CD14-positive monocyte (primary cell): Measurements from ENCODE around the gene NOP16. TPM values are rescaled to one million over a fixed set of nuclear protein-coding genes. Genes with fewer than 3 reads are reported as not detected.

Source experiments
- DNase-seq, 3 donors: peaks; one replicate each; pipeline ENCODE4 v3.0.0-alpha.2; 2011 to 2022
- H2AFZ ChIP-seq: 2 replicates; pipeline ENCODE4 v1.6.0; 2012; ENCODE audit warnings: mild to moderate bottlenecking, low read depth, low read length, inconsistent platforms; ENCODE audit not compliant: insufficient read depth, poor library complexity, severe bottlenecking
- H3K27ac ChIP-seq, 2 donors: 1 replicate in 1 of 2; 2 replicates in 1 of 2; pipeline ENCODE4 v1.5.1; 2012 to 2013; ENCODE audit warnings: low read length in 2 of 2, control low read depth in 1 of 2, inconsistent platforms in 1 of 2, low read depth in 1 of 2, mild to moderate bottlenecking in 1 of 2
- H3K27me3 ChIP-seq, 2 donors: one replicate each; pipeline versions ENCODE4 v1.6.0 to v1.6.1; 2011 to 2013; ENCODE audit warnings: low read length in 2 of 2; ENCODE audit not compliant: control insufficient read depth in 2 of 2, insufficient read depth in 2 of 2
- H3K36me3 ChIP-seq, 2 donors: replicated peaks in 1 of 2; 1 replicate in 1 of 2; 2 replicates in 1 of 2; pipeline versions ENCODE4 v1.5.1 to v1.6.1; 2012 to 2013; ENCODE audit warnings: low read length in 2 of 2, control low read depth in 1 of 2, inconsistent platforms in 1 of 2, mild to moderate bottlenecking in 1 of 2; ENCODE audit not compliant: insufficient read depth in 2 of 2, control insufficient read depth in 1 of 2
- H3K4me1 ChIP-seq, 2 donors: 1 replicate in 1 of 2; 2 replicates in 1 of 2; pipeline versions ENCODE4 v1.5.1 to v1.6.1; 2012 to 2013; ENCODE audit warnings: low read length in 2 of 2, control low read depth in 1 of 2, inconsistent platforms in 1 of 2, mild to moderate bottlenecking in 1 of 2, moderate library complexity in 1 of 2; ENCODE audit not compliant: insufficient read depth in 2 of 2, control insufficient read depth in 1 of 2
- H3K4me2 ChIP-seq: replicated peaks from 2 replicates; pipeline ENCODE3; 2012; ENCODE audit warnings: low read length, moderate library complexity, mild to moderate bottlenecking; ENCODE audit not compliant: poor library complexity, severe bottlenecking; ENCODE audit errors: extremely low read depth
- H3K4me3 ChIP-seq, 3 experiments: fragments of 200-600 bp in 1 of 3; sonication (generic) in 1 of 3; replicated peaks in 1 of 3; 1 replicate in 2 of 3; 2 replicates in 1 of 3; pipeline ENCODE4 v1.5.1; 2011 to 2013; ENCODE audit warnings: low read length in 3 of 3, mild to moderate bottlenecking in 3 of 3, control low read depth in 2 of 3, low read depth in 2 of 3, inconsistent platforms in 1 of 3, moderate library complexity in 1 of 3
- H3K79me2 ChIP-seq: 2 replicates; pipeline ENCODE4 v1.6.0; 2012; ENCODE audit warnings: mild to moderate bottlenecking, control low read depth, inconsistent platforms, low read length, moderate library complexity; ENCODE audit not compliant: insufficient read depth
- H3K9ac ChIP-seq: 2 replicates; pipeline ENCODE4 v1.6.0; 2017; ENCODE audit warnings: low read length, mild to moderate bottlenecking; ENCODE audit not compliant: insufficient read depth, poor library complexity, severe bottlenecking
- H3K9me3 ChIP-seq, 2 donors: replicated peaks in 1 of 2; 1 replicate in 1 of 2; 2 replicates in 1 of 2; pipeline versions ENCODE4 v1.5.1 to v1.6.1; 2012 to 2013; ENCODE audit warnings: low read length in 2 of 2, control low read depth in 1 of 2; ENCODE audit not compliant: control insufficient read depth in 1 of 2, insufficient read depth in 1 of 2
- H4K20me1 ChIP-seq: 2 replicates; pipeline ENCODE4 v1.6.0; 2012; ENCODE audit warnings: mild to moderate bottlenecking, low read length, control low read depth, moderate library complexity; ENCODE audit not compliant: insufficient read depth
- H3K27ac Mint-ChIP-seq, 7 donors: one replicate each; pipeline ENCODE4 v1.8.0; 2020; ENCODE audit warnings: mild to moderate bottlenecking in 7 of 7, mixed read lengths in 7 of 7, moderate library complexity in 6 of 7, inconsistent platforms in 2 of 7
- H3K27me3 Mint-ChIP-seq, 3 donors: one replicate each; pipeline ENCODE4 v1.8.0; 2021 to 2022; ENCODE audit warnings: low read depth in 3 of 3, mild to moderate bottlenecking in 3 of 3, mixed read lengths in 3 of 3, moderate library complexity in 3 of 3, inconsistent platforms in 1 of 3
- H3K36me3 Mint-ChIP-seq, 2 donors: one replicate each; pipeline ENCODE4 v1.8.0; 2020; ENCODE audit warnings: mixed read lengths in 2 of 2, inconsistent platforms in 1 of 2, mild to moderate bottlenecking in 1 of 2
- H3K4me1 Mint-ChIP-seq: one replicate; pipeline ENCODE4 v1.8.0; 2020; ENCODE audit warnings: mild to moderate bottlenecking, mixed read lengths
- H3K4me3 Mint-ChIP-seq, 2 donors: one replicate each; pipeline ENCODE4 v1.8.0; 2020; ENCODE audit warnings: mild to moderate bottlenecking in 2 of 2, mixed read lengths in 2 of 2, moderate library complexity in 1 of 2
- H3K9me3 Mint-ChIP-seq, 7 donors: one replicate each; pipeline ENCODE4 v1.8.0; 2020 to 2022; ENCODE audit warnings: mixed read lengths in 7 of 7, mild to moderate bottlenecking in 6 of 7, moderate library complexity in 6 of 7, inconsistent platforms in 2 of 7
- CTCF ChIP-seq: fragments of 200-600 bp; IDR thresholded peaks from one replicate; pipeline ENCODE4 v1.8.0; 2022; ENCODE audit warnings: antibody characterized with exemption, mild to moderate bottlenecking
- WGBS: methylation state at CpG from one replicate; pipeline ENCODE4 v1.1.5; 2013; ENCODE audit warnings: missing lambda C conversion rate; ENCODE audit not compliant: insufficient coverage; 5-methylcytosine and 5-hydroxymethylcytosine counted together
- intact Hi-C, 2 donors: fragments of 100-400 bp; cut with micrococcal nuclease; formaldehyde crosslinking; loops; one replicate each; pipeline versions ENCODE4 v1.15.0 to v1.15.1; 2023
- polyA plus RNA-seq, 3 donors: library from polyadenylated mRNA; depleted of rRNA in 1 of 3; unstranded in 2 of 3; stranded (reverse) in 1 of 3; fragments of 300-500 nt in 2 of 3; fragments of >200 nt in 1 of 3; fragmentation: Illumina TruSeq in 2 of 3; gene quantifications; 1 replicate in 2 of 3; 2 replicates in 1 of 3; pipeline ENCODE4 v1.2.3, GENCODE V29; 2012 to 2021

NOP16 gene
- polyA plus RNA-seq, 3 donors, result 17.2 to 23.4 (median 17.6) TPM

- H3K4me2 ChIP-seq, result no peak overlapping the region
- H3K4me1 ChIP-seq, result peaks cover 9 to 10% of the 10 kb centered on the region in 2 donors
- no peak for DNase-seq
- peaks cover 0 to 7% (median 2%) of the 10 kb centered on the region in 7 donors for H3K9me3 Mint-ChIP-seq
- H4K20me1 ChIP-seq, result no peaks in the 10 kb centered on the region
- no peak overlapping the region for H3K4me3 ChIP-seq
- no peak overlapping the region for H2AFZ ChIP-seq
- intact Hi-C loops, result no loop called here
- H3K9me3 ChIP-seq, result no peaks in the 10 kb centered on the region
- H3K27me3 ChIP-seq, result no peaks in the 10 kb centered on the region
- H3K36me3 Mint-ChIP-seq, result no peaks in the 10 kb centered on the region
- WGBS, result 90% methylated on average over 2 of the region's 5 CpGs
- no peaks in the 10 kb centered on the region for H3K36me3 ChIP-seq
- no peaks in the 10 kb centered on the region for H3K79me2 ChIP-seq
- no peaks in the 10 kb centered on the region for H3K27me3 Mint-ChIP-seq
- H3K27ac Mint-ChIP-seq, result no peak overlapping the region
- TF ChIP-seq CTCF, result no peak
- H3K9ac ChIP-seq, result no peak overlapping the region
- H3K4me1 Mint-ChIP-seq, result peaks cover 14% of the 10 kb centered on the region
- H3K27ac ChIP-seq, result no peak overlapping the region
- no peak overlapping the region for H3K4me3 Mint-ChIP-seq
These were observed 44.3 kb upstream of the NOP16 start for GRCh38 chr5:176432707-176433106.

GRCh38 chr5:176429972-176430371 lies 41.6 kb upstream of the NOP16 start:
- Histone ChIP-seq H3K9ac (no peak overlapping the region), H3K36me3 (no peaks in the 10 kb centered on the region), H3K27me3 (no peaks in the 10 kb centered on the region), H3K4me1 (no peaks in the 10 kb centered on the region), H3K9me3 (peaks cover 0 to 4% of the 10 kb centered on the region in 2 donors), H2AFZ (no peak overlapping the region), H3K27ac (no peak overlapping the region), H3K4me3 (no peak overlapping the region), H4K20me1 (no peaks in the 10 kb centered on the region), H3K79me2 (no peaks in the 10 kb centered on the region), H3K4me2 (no peak overlapping the region)
- no CpG with 5 or more reads among the region's 4 CpGs for WGBS
- no peak for TF ChIP-seq CTCF
- H3K27ac Mint-ChIP-seq, result no peak overlapping the region
- H3K27me3 Mint-ChIP-seq, result no peaks in the 10 kb centered on the region
- peaks cover 3% of the 10 kb centered on the region for H3K4me1 Mint-ChIP-seq
- H3K9me3 Mint-ChIP-seq, result peaks cover 0 to 15% (median 7%) of the 10 kb centered on the region in 7 donors
- intact Hi-C loops, result no loop called here
- no peak overlapping the region for H3K4me3 Mint-ChIP-seq
- DNase-seq, result no peak
- H3K36me3 Mint-ChIP-seq, result no peaks in the 10 kb centered on the region
